Stimulated activated CD4-positive, alpha-beta T cell treated with anti-CD3 and anti-CD28 coated beads, Interleukin-4, amount 100 ng/mL, for 48 hours (primary cell): ENCODE results near the gene ESR2.

Source experiments
- DNase-seq, 2 donors: peaks; one replicate each; pipeline ENCODE4 v3.0.0-alpha.2; 2020; ENCODE audit warnings: low read depth in 2 of 2

The ESR2 gene

DNA sequence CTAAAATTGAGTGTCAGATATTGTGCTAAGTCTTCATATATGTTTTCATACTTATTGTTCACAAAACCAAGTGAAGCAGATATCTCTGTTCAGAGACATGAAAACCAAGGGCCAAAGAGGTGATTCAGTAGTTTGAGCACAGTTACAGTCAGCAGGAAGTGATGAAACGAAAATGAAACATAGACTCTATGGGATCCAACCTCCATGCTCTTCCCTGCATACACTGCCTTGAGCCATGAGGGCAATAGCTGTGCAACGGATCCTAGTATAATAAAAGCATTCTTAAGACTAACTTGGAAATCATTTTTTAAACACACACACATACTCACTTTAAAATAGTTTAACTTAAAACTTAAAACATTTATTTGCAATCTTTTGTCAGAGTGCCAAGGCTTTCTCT, 27.9 kb downstream of the ESR2 start:
- DNase-seq = no peak

- no peak for DNase-seq
These were observed 28.9 kb downstream of the ESR2 start for GRCh38 chr14:64265222-64265621.

GRCh38 chr14:64260418-64260817, 33.8 kb downstream of the ESR2 start:
- DNase-seq = no peak

DNA sequence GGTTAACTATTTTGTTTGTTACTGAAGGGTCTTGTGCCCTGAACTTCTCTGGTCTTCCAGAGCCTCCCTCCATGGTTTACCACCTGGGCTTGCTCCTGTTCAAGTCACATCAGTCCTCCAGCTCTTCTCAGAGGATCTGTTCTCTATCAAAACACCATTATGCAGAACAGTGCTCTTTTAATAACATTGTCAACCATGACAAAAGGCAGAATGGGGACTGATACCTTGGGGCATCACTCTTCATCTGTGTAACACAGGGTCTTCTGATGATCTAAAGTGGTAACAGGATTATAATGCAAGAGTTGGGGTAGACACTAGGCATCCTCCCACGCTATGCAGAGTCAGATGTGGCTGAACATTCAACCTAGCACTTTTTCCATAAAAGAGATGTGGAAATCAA, 38.4 kb downstream of the ESR2 start:
- no peak for DNase-seq

GRCh38 chr14:64253672-64254071, 40.5 kb downstream of the ESR2 start:
- no peak for DNase-seq

DNA sequence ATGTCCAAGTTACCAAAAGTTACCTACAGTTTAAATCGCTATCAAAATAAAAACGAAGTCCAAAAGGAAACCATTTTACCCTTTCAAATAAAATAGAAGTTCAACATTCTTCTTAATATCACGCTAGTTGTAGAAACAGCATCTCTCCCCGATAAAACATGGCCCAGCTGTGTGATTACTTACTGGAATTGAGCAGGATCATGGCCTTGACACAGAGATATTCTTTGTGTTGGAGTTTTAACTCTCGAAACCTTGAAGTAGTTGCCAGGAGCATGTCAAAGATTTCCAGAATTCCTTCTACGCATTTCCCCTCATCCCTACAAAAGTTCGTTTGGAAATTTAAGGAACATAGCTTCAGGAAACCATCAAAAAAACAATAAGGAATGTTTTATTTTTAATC, 44.8 kb downstream of the ESR2 start:
- DNase-seq = no peak

GRCh38 chr14:64248689-64249088, 45.5 kb downstream of the ESR2 start:
- DNase-seq = no peak

GRCh38 chr14:64247195-64247594, 47.0 kb downstream of the ESR2 start:
- DNase-seq = no peak

GRCh38 chr14:64246688-64247087, 47.5 kb downstream of the ESR2 start:
- no peak for DNase-seq

- no peak for DNase-seq
These were observed 48.7 kb downstream of the ESR2 start for GRCh38 chr14:64245491-64245890.

GRCh38 chr14:64244279-64244678, 49.9 kb downstream of the ESR2 start:
- no peak for DNase-seq

- DNase-seq = no peak
These were observed 55.5 kb downstream of the ESR2 start for GRCh38 chr14:64238631-64239030.

DNA sequence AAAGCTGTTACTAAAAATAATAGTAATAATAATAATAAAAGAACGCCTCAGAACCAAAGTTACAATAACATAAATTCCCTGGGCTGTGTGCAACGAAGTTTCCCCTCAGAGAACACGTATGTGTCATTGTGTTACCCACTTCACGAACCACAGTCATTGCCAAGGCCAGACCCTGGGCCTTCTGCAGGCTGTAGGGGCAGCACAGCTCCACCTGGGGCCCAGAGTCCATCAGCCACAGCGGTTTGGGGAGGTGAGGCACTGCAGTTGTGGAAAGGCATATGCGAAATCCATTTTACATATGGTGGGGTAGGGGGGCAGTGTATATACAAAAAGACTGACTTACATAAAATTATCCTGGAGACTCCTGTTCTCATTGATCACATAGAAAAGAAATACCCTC, 56.1 kb downstream of the ESR2 start:
- no peak for DNase-seq

DNA sequence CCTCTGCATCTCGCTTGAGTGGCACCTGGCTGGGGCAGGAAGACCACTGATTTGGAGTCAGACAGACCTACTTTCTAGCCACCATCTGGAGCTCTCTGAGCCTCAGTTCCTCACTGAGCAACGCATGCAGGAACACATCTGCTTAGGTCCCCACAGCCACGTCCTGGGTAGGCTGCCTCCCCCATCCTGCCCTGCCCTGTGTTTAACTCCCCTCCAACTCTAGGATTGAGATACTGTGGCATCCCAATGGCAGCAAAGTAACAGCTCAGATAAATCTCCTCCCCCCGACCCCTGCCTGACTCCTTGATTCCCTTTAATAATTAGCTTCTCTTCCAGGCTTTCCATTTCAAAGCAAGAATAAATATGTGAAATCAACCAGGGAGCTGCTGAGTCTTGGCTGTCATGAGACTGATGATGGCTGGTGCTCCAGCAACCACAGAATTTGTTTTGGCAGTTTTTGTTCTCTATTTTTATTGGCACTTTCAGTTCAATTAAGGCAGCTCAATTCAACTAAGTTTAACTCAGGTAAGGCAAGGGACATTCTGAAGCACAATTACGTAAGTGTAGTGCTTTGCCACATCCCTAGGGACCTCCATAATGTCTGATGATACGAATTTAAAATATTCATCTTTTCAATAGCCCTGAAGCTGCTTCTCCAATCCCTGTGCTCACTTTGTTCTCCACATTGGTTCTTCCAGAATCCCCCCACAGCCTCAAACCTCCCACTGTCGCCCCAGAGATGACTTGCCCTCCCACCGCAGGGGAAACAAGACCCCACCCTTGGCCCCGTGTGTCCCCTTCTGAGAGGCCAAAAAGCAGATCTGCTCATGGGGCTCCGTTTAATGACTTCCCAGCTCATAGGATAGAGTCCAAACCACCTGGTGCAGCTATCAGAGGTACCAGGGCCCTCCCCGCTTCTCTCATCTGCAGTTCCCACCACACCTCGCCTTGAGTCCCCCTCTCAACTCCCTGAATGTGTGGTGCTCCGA, 58.2 kb downstream of the ESR2 start:
- DNase-seq = no peak

DNA sequence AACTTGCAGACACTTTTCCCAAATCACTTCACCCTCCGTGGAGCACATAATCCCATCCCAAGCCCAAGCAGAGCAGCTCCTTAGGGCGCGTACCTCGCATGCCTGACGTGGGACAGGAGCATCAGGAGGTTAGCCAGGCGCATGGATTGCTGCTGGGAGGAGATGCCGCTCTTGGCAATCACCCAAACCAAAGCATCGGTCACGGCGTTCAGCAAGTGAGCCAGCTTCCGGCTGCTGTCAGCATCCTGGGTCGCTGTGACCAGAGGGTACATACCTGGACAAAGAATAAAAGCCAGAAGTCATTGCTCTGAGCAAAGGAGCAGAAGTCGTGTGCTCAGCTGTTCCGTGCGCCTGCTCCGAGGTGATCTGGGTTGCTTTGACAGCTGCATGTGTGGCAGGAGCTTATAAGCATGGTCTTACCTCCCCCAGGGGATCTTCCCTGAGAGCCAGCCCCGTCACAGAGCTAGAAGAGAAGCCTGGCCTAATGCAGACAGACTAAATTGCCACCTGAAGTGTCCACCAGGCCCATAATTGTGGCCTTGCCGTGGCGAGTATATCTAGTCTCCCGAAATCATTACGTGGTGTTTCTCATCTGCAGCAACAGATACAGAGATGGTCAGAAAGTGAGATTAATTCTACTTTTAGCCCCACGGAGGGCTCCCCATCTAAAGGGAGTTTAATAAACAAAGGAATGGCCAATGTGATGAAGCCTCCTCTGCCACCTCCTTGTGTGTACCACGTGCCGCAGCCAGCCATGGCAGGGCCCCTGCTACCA, 59.1 kb downstream of the ESR2 start:
- no peak for DNase-seq

DNA sequence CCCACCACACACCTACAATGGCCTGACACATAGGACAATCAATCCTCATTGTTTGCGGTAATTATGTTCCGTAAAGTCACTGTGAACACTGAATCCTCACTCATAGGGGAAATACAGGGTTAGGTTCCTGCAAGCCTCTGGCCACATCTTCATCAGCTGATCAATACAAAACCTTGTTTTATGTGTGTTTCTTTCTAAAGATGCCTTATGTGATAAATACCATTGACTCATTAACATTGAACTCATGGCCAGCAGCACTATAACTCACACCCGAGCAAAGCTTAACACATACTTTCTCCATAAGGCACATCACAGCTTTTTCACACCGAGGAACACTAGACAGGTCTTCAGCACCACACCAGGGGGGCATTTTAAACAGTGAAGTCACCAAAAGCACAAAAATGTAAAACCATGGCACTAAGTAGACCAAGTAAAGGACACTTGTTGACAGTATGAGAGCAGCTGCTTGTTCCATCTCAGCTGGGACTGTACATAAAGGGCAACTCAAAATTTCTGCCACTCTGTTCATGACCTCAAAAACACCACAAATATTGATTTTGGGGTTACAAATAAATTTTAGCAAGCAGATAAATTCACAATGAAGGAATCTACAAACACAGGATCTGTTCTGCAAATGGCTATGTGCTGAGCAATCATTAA, 60.5 kb downstream of the ESR2 start:
- no peak for DNase-seq

DNA sequence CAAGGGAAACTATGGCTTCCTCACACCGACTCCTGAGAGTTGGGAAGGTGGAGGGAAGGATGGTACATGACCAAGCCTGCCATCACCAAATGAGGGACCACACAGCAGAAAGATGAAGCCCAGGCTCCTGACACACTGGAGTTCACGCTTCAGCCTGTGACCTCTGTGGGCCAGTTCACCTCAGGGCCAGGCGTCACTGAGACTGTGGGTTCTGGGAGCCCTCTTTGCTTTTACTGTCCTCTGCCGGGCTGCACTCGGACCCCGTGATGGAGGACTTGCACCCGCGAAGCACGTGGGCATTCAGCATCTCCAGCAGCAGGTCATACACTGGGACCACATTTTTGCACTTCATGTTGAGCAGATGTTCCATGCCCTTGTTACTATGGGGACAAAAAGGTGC, 61.2 kb downstream of the ESR2 start:
- DNase-seq = no peak

DNA sequence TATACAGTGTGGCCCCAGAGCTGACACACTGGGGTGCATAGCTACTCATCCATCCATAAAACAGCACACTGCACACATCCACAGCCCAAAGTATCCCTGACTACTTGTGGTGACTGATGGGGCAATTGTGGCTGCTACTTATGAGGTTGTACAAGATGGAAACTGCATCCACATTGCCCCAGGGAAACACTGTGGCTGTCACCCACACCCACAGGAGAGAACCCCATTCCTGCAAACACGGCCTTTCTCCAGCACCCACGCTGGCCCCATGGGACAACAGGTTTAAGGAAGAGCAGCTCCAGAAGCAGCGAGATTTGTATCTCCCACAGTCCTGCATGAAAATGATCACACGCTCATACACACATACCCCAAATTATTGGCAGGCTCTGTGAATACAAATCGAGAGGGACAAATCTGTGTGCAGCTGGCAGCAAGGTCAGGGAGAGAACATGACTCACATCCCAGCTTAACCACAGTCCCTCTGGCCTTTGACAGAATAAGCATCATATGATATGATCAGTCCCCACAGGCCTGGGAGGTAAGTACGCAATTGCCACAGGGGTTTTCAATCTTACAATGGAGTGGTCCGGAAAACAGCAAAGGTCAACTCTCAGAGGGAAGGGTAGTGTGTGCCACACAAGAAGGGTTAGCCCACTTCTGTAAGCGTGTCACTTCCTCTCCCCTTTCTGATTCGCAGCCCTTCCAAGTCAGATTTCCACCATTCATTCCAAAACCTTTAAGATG, 61.9 kb downstream of the ESR2 start:
- peak in 1 of 2 donors; percentile 17 for DNase-seq

GRCh38 chr14:64229489-64229888, 64.7 kb downstream of the ESR2 start:
- DNase-seq = no peak

- DNase-seq = no peak
These were observed 66.3 kb downstream of the ESR2 start for GRCh38 chr14:64227856-64228255.

GRCh38 chr14:64225151-64225757, 68.9 kb downstream of the ESR2 start:
- DNase-seq = no peak
